Upper lobe of right lung (tissue), 1 donor: ENCODE measurements around the gene BSG. TPM values are rescaled to one million over a fixed set of nuclear protein-coding genes. Genes with fewer than 3 reads are reported as not detected.

Experiments used
- ATAC-seq: fragments of 200-7000 bp; cut with Tn5 transposase; one replicate; pipeline ENCODE4 v1.9.1; 2020; ENCODE audit warnings: mild to moderate bottlenecking, moderate library complexity
- DNase-seq: peaks from one replicate; pipeline ENCODE4 v3.0.0-alpha.2; 2020
- H3K27ac ChIP-seq: fragments of 200-600 bp; one replicate; pipeline ENCODE4 v1.8.0; 2022
- H3K27me3 ChIP-seq: fragments of 200-600 bp; one replicate; pipeline ENCODE4 v1.8.0; 2022; ENCODE audit warnings: mild to moderate bottlenecking
- H3K36me3 ChIP-seq: fragments of 200-600 bp; one replicate; pipeline ENCODE4 v1.8.0; 2022
- H3K4me1 ChIP-seq: fragments of 200-600 bp; one replicate; pipeline ENCODE4 v1.8.0; 2022
- H3K4me3 ChIP-seq: fragments of 200-600 bp; one replicate; pipeline ENCODE4 v1.8.0; 2022; ENCODE audit warnings: mild to moderate bottlenecking
- H3K9me3 ChIP-seq: fragments of 200-600 bp; one replicate; pipeline ENCODE4 v1.8.0; 2022
- intact Hi-C: fragments of 100-400 bp; cut with DNase I; formaldehyde crosslinking; loops from one replicate; pipeline ENCODE4 v1.11.0; 2022
- long read RNA-seq: library from polyadenylated mRNA; unstranded; transcript quantifications from one replicate; pipeline ENCODE4 v2.0.0, GENCODE V29; 2021
- total RNA-seq: library from RNA; stranded (reverse); fragmentation: NEBNext Ultra II Directional; extraction: Animal tissue kit (Norgen Biotek cat#: 25700); gene quantifications from one replicate; pipeline ENCODE4 v1.2.1, GENCODE V29; 2021
- TF ChIP-seq, protein P1 (sequence below): fragments of 200-600 bp; IDR thresholded peaks from one replicate; pipeline ENCODE4 v1.8.0; 2022; ENCODE audit warnings: antibody characterized with exemption
- donor health status: DM: no; HTN: yes; CAD: no; lungs with severe emphysema.

Gene BSG
- total RNA-seq, result 359 TPM
- long read RNA-seq, partial matches to known transcripts, result 26 of 390 reads
- long read RNA-seq, other reads (novel, unspliced or antisense), result 364 of 390 reads

DNA sequence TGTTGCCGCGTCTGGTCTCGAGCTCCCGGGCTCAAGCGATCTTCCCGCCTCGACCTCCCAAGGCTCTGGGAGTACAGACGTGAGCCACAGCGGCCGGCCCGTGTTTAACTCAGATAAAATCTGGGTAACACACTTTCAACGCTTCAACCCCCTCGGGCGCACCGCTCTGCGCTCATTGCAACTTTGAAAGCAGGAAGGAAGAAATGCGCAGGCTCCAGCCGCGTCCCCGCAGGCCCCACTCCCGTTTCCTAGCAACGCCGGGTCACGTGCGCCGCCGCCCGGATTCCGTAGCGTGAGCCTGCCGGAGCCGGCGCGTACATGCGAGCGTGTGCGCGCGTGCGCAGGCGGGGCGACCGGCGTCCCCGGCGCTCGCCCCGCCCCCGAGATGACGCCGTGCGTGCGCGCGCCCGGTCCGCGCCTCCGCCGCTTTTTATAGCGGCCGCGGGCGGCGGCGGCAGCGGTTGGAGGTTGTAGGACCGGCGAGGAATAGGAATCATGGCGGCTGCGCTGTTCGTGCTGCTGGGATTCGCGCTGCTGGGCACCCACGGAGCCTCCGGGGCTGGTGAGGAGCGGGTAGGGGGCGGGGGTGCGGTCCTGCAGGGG, at the start of gene BSG:
Gene BSG, plus strand, starts transcription at position 457 of the 603 bp plus-strand sequence. Its CDS starts 39 bp downstream, at position 496.
- peak; percentile 93 for ATAC-seq
- TF ChIP-seq, protein P1, sequence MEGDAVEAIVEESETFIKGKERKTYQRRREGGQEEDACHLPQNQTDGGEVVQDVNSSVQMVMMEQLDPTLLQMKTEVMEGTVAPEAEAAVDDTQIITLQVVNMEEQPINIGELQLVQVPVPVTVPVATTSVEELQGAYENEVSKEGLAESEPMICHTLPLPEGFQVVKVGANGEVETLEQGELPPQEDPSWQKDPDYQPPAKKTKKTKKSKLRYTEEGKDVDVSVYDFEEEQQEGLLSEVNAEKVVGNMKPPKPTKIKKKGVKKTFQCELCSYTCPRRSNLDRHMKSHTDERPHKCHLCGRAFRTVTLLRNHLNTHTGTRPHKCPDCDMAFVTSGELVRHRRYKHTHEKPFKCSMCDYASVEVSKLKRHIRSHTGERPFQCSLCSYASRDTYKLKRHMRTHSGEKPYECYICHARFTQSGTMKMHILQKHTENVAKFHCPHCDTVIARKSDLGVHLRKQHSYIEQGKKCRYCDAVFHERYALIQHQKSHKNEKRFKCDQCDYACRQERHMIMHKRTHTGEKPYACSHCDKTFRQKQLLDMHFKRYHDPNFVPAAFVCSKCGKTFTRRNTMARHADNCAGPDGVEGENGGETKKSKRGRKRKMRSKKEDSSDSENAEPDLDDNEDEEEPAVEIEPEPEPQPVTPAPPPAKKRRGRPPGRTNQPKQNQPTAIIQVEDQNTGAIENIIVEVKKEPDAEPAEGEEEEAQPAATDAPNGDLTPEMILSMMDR, result no peak
- H3K4me1 ChIP-seq, result peaks cover 46% of the 10 kb centered on the region
- peak within 1 kb of the TSS; percentile 89 for H3K27ac ChIP-seq
- no peaks in the 10 kb centered on the region for H3K36me3 ChIP-seq
- H3K9me3 ChIP-seq, result no peaks in the 10 kb centered on the region
- intact Hi-C loops, result no loop called here
- H3K27me3 ChIP-seq, result no peaks in the 10 kb centered on the region
- peak within 1 kb of the TSS; percentile 98 for H3K4me3 ChIP-seq
- peak; percentile 99 for DNase-seq

DNA sequence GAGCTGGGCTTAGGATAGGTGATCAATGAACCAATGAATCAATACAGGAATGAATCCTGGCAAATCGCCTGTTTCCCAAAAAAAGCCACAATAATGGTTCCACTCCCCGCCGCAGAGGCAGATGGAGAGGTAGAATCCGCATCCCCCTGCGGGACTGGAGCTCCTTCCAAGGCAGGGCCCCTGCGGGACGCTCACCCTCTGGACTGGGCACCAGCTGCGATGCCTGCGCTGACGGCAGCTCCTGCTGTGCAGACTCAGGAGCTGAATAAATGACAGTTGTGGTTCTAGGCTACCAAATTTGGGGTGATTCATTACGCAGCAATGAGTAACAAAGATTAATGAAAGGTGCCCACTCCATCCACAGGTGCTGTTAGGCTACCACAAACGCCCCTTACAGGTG, 49.7 kb upstream of the BSG start:
- H3K4me1 ChIP-seq, result no peaks in the 10 kb centered on the region
- TF ChIP-seq, protein P1, result no peak
- intact Hi-C loops, result no loop called here

DNA sequence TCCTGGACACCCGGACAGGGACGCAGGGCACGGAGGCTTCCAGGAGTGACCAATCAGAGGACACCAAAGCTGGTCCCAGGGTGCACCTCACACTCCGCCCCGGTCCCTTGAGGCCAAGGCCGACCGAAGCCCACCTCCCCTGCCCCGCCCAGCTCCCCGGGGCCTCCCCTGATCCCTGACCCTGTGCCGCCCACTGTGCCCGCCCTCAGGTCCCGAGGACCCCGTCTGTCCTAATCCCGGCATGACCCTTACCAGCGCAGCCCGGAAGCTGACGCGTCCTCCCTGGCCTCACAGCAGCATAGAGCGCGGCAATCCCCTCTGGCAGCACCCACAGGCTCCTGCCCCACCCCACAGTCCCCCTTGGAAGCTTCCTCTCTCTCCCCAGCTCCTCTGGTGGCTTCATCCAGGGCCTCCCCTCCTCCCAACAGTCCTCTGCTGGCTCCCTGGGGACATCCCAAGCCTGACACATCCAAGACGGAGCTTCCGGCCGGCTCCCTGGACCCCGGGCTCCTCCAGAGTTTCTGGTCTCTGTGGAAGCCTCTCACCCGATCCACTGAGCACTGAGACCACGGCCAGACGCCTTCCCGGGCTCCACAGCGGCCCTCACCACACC, 48.2 kb upstream of the BSG start:
- H3K4me3 ChIP-seq, result no peak overlapping the region
- no peaks in the 10 kb centered on the region for H3K9me3 ChIP-seq
- intact Hi-C loops, result no loop called here
- no peaks in the 10 kb centered on the region for H3K4me1 ChIP-seq
- no peak overlapping the region for H3K27ac ChIP-seq
- H3K27me3 ChIP-seq, result no peaks in the 10 kb centered on the region
- ATAC-seq (peak; percentile 26), DNase-seq (no peak)
- TF ChIP-seq, protein P1, result no peak
- no peaks in the 10 kb centered on the region for H3K36me3 ChIP-seq

More for the DNA sequence above, 49.7 kb upstream of the BSG start:
- ATAC-seq (no peak), DNase-seq (no peak)
- no peaks in the 10 kb centered on the region for H3K27me3 ChIP-seq
- H3K4me3 ChIP-seq, result no peak overlapping the region
- H3K9me3 ChIP-seq, result no peaks in the 10 kb centered on the region
- H3K27ac ChIP-seq, result no peak overlapping the region
- H3K36me3 ChIP-seq, result no peaks in the 10 kb centered on the region

DNA sequence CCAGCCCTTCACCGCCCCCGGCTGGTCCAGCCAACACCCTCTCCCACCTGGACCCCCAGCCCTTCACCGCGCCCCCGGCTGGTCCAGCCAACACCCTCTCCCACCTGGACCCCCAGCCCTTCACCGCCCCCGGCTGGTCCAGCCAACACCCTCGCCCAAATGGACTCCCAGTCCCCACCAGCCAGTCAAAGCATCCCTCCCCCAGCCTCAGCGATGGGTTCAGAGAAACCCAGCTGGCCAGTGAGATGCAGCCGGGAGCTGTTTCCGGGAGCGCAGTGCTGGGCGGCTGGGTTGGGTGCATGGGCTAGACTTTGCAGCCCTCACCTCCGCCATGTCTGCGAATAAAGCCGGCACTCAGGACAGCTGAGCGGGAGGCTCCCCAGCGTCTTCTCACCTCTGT, 47.4 kb upstream of the BSG start:
- H3K36me3 ChIP-seq, result no peaks in the 10 kb centered on the region
- H3K4me3 ChIP-seq, result no peak overlapping the region
- H3K9me3 ChIP-seq, result no peaks in the 10 kb centered on the region
- intact Hi-C loops, result no loop called here
- no peaks in the 10 kb centered on the region for H3K27me3 ChIP-seq
- ATAC-seq (no peak), DNase-seq (no peak)
- TF ChIP-seq, protein P1, result no peak
- no peak overlapping the region for H3K27ac ChIP-seq
- H3K4me1 ChIP-seq, result no peaks in the 10 kb centered on the region

DNA sequence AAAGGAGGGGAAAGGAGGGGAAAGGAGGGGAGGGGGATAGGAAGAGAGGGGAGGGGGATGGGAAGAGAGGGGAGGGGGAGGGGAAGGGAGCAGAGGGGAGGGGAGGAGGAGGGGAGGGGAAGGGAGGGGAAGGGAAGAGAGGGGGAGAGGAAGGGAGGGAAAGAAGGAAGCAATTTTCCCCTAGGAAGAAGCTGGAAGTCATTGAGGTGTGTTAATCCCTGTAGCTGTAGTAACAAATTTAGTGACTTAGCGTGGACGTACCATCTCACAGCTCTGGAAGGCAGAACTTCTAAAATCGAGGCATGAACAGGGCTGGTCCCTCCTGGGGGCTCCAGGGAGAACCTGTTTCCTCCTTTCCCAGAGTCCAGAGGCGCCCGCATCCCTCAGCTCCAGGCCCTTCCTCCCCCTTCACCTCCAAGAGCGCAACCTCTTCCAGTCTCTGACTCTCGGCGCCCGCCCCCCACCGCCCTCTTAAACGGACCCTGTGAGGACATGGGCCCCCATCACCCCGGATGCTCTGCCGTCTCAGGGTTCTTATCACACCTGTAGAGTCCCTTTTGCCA, 46.5 kb upstream of the BSG start:
- H3K27me3 ChIP-seq, result no peaks in the 10 kb centered on the region
- TF ChIP-seq, protein P1, result no peak
- H3K4me1 ChIP-seq, result peaks cover 4% of the 10 kb centered on the region
- intact Hi-C loops, result no loop called here
- H3K9me3 ChIP-seq, result no peaks in the 10 kb centered on the region
- DNase-seq, result no peak
- ATAC-seq, result no peak
- no peak overlapping the region for H3K27ac ChIP-seq
- no peak overlapping the region for H3K4me3 ChIP-seq
- no peaks in the 10 kb centered on the region for H3K36me3 ChIP-seq
